Osteoblast (primary cell): ENCODE results near the gene AGBL1. TPM values are rescaled to one million over a fixed set of nuclear protein-coding genes. Genes with fewer than 3 reads are reported as not detected.

Experiments used
- DNase-seq: peaks from one replicate; pipeline ENCODE4 v3.0.0; 2011; ENCODE audit warnings: low spot score, mixed read lengths; ENCODE audit not compliant: insufficient read length; ENCODE audit errors: missing footprints
- H2AFZ ChIP-seq: 2 replicates; pipeline ENCODE4 v1.6.0; 2011; ENCODE audit warnings: mild to moderate bottlenecking, low read length
- H3K27ac ChIP-seq: 2 replicates; pipeline ENCODE4 v1.5.1; 2011; ENCODE audit warnings: mild to moderate bottlenecking, low read depth, low read length, moderate library complexity
- H3K27me3 ChIP-seq: 2 replicates; pipeline ENCODE4 v1.6.0; 2012; ENCODE audit warnings: mild to moderate bottlenecking, control low read depth, inconsistent platforms, low read length, moderate library complexity; ENCODE audit not compliant: insufficient read depth
- H3K36me3 ChIP-seq: 2 replicates; pipeline ENCODE4 v1.5.1; 2011; ENCODE audit warnings: mild to moderate bottlenecking, low read length, control low read depth, moderate library complexity; ENCODE audit not compliant: insufficient read depth
- H3K4me1 ChIP-seq: 2 replicates; pipeline ENCODE4 v1.5.1; 2011; ENCODE audit warnings: mild to moderate bottlenecking, low read length, control low read depth, moderate library complexity; ENCODE audit not compliant: insufficient read depth
- H3K4me2 ChIP-seq: 2 replicates; pipeline ENCODE4 v1.6.0; 2011; ENCODE audit warnings: mild to moderate bottlenecking, low read length; ENCODE audit not compliant: insufficient read depth
- H3K4me3 ChIP-seq: fragments of 200-600 bp; sonication (generic); 3 replicates; pipeline ENCODE4 v1.5.1; 2012; ENCODE audit warnings: mild to moderate bottlenecking, low read length, inconsistent platforms; ENCODE audit not compliant: insufficient read depth
- H3K79me2 ChIP-seq: 2 replicates; pipeline ENCODE4 v1.6.0; 2012; ENCODE audit warnings: mild to moderate bottlenecking, low read length, control low read depth, inconsistent platforms; ENCODE audit not compliant: insufficient read depth
- H3K9me3 ChIP-seq: 2 replicates; pipeline ENCODE4 v1.5.1; 2011; ENCODE audit warnings: low read depth, low read length, control low read depth
- H4K20me1 ChIP-seq: 2 replicates; pipeline ENCODE4 v1.6.0; 2012; ENCODE audit warnings: mild to moderate bottlenecking, low read length, control low read depth; ENCODE audit not compliant: insufficient read depth
- total RNA-seq: library from RNA; depleted of rRNA; stranded (reverse); fragments of >200 nt; gene quantifications from 2 replicates; pipeline ENCODE4 v1.2.3, GENCODE V29; 2012
- TF ChIP-seq, protein P1 (sequence below): IDR thresholded peaks from 2 replicates; pipeline ENCODE4 v1.5.1; 2011; ENCODE audit warnings: mild to moderate bottlenecking, low read depth, low read length, moderate library complexity; ENCODE audit errors: extremely low read depth

The AGBL1 gene
- total RNA-seq, 1 donor, result not detected

DNA sequence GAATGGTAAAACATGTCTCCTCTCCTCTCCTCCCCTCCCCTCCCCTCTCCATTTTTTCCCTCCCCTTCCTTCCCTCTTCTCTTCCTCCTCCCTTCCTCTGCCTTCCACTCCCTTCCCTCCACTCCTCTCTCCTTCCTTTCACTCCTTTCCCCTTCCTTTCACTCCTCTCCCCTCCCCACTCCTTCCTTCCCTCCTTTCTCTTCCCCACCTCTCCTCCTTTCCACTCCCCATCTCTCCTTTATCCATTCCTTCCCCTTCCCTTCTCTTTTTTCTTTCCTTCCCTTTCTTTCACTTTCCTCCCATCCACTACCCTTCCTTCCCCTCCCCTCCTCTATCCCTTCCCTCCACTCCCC, 621.9 kb downstream of the AGBL1 start:
- TF ChIP-seq, protein P1, sequence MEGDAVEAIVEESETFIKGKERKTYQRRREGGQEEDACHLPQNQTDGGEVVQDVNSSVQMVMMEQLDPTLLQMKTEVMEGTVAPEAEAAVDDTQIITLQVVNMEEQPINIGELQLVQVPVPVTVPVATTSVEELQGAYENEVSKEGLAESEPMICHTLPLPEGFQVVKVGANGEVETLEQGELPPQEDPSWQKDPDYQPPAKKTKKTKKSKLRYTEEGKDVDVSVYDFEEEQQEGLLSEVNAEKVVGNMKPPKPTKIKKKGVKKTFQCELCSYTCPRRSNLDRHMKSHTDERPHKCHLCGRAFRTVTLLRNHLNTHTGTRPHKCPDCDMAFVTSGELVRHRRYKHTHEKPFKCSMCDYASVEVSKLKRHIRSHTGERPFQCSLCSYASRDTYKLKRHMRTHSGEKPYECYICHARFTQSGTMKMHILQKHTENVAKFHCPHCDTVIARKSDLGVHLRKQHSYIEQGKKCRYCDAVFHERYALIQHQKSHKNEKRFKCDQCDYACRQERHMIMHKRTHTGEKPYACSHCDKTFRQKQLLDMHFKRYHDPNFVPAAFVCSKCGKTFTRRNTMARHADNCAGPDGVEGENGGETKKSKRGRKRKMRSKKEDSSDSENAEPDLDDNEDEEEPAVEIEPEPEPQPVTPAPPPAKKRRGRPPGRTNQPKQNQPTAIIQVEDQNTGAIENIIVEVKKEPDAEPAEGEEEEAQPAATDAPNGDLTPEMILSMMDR, result no peak
- H2AFZ ChIP-seq, result no peak overlapping the region

DNA sequence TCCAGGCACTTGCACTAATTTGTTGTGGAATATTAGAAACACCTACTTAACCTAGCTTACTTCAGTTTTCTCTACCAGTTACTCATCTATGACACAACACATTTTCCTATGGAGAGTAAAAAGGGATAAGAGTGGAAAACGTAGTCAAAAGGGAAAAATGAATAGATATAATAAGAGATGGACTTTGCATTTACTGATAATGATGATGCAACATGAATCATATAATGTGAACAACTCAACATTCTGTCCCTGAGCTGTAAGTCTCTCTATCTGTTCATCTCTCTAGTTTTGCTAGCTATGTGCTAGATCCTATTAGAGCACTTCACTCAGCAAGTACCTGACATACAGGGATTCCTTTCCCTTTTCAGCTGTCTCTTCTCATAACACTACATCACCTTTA, 627.1 kb downstream of the AGBL1 start:
- no peak overlapping the region for H2AFZ ChIP-seq
- H3K36me3 ChIP-seq, result no peaks in the 10 kb centered on the region
- TF ChIP-seq, protein P1, result no peak
- H3K79me2 ChIP-seq, result no peaks in the 10 kb centered on the region
- no peaks in the 10 kb centered on the region for H3K4me1 ChIP-seq
- peaks cover 4% of the 10 kb centered on the region for H3K9me3 ChIP-seq
- no peak overlapping the region for H3K4me2 ChIP-seq
- no peak overlapping the region for H3K27ac ChIP-seq
- H3K27me3 ChIP-seq, result no peaks in the 10 kb centered on the region
- no peak for DNase-seq
- no peaks in the 10 kb centered on the region for H4K20me1 ChIP-seq
- no peak overlapping the region for H3K4me3 ChIP-seq

More for the DNA sequence above, 621.9 kb downstream of the AGBL1 start:
- Histone ChIP-seq H3K27me3 (no peaks in the 10 kb centered on the region), H3K36me3 (no peaks in the 10 kb centered on the region), H3K4me1 (no peaks in the 10 kb centered on the region), H3K4me3 (no peak overlapping the region), H3K4me2 (no peak overlapping the region), H3K27ac (no peak overlapping the region), H3K79me2 (no peaks in the 10 kb centered on the region), H3K9me3 (no peaks in the 10 kb centered on the region), H4K20me1 (no peaks in the 10 kb centered on the region)
- no peak for DNase-seq

DNA sequence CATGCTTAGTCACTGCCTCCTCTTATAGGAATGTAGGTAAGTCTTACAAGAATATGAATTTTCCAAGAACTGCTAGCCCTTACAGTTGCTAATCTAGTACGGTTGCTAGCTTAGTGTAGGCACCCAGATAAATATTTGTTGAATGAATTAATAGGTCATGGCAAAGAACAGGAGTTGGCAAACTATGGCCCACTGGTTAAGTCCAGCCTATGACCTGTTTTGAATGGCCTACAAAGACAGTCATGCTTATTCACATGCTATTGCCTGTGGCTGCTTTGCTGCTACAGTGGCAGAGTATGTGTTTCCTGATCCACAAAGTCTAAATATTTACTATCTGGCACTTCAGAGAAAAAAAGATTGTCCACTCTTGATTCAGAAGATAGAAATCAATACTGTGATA, 631.8 kb downstream of the AGBL1 start:
- no peak overlapping the region for H3K4me2 ChIP-seq
- no peaks in the 10 kb centered on the region for H3K79me2 ChIP-seq
- TF ChIP-seq, protein P1, result no peak
- H2AFZ ChIP-seq, result no peak overlapping the region
- peaks cover 4% of the 10 kb centered on the region for H3K9me3 ChIP-seq
- DNase-seq, result no peak
- H3K27me3 ChIP-seq, result no peaks in the 10 kb centered on the region
- H3K4me1 ChIP-seq, result no peaks in the 10 kb centered on the region
- no peaks in the 10 kb centered on the region for H4K20me1 ChIP-seq
- H3K27ac ChIP-seq, result no peak overlapping the region
- no peak overlapping the region for H3K4me3 ChIP-seq
- H3K36me3 ChIP-seq, result no peaks in the 10 kb centered on the region

DNA sequence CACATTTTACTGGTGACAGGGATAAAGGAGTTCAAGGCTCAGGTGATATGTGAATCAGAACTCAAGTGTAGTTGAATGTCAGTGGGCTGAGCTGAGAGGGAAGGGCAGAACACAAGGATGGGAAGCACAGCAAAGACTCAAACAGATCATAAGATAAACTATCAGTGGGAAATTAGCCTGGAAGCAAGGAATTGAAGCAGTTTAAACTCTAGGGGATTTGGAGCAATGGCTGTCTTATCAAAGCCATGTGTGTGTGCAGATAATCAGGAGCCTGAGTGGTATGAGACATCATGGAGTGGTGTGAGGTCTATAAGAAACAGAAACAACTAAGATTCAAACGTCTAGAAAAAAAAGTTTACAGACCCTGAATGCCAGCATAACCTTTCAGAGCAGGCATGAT, 634.6 kb downstream of the AGBL1 start:
- no peaks in the 10 kb centered on the region for H3K36me3 ChIP-seq
- H3K27ac ChIP-seq, result no peak overlapping the region
- H3K79me2 ChIP-seq, result no peaks in the 10 kb centered on the region
- no peak for DNase-seq
- no peaks in the 10 kb centered on the region for H3K9me3 ChIP-seq
- H3K4me3 ChIP-seq, result no peak overlapping the region
- no peak overlapping the region for H3K4me2 ChIP-seq
- no peaks in the 10 kb centered on the region for H3K4me1 ChIP-seq
- no peaks in the 10 kb centered on the region for H3K27me3 ChIP-seq
- H2AFZ ChIP-seq, result no peak overlapping the region
- H4K20me1 ChIP-seq, result no peaks in the 10 kb centered on the region
- TF ChIP-seq, protein P1, result no peak
